ENCODE measurements around the gene COL8A1. TPM values are rescaled to one million over a fixed set of nuclear protein-coding genes. Genes with fewer than 3 reads are reported as not detected.

Gene COL8A1
- total RNA-seq, 1 donor from 2014 or later = 123 TPM

GRCh38 chr3:99753268-99753975 lies 115.0 kb downstream of the COL8A1 start:
- Histone ChIP-seq H3K4me3 (ENCODE audit: insufficient read depth, low read depth, low read length) (no peak overlapping the region), H3K9me3 (ENCODE audit: insufficient read depth, low read depth, low read length) (no peaks in the 10 kb centered on the region), H3K9ac (ENCODE audit: low read length) (peak overlapping the region; percentile 53), H4K20me1 (ENCODE audit: insufficient read depth, low read length) (no peaks in the 10 kb centered on the region), H3K4me2 (ENCODE audit: low read length) (peak overlapping the region; percentile 19), H3K4me1 (ENCODE audit: insufficient read depth, low read length) (peaks cover 22% of the 10 kb centered on the region), H3K36me3 (ENCODE audit: insufficient read depth, low read length) (peaks cover 2% of the 10 kb centered on the region), H3K27ac (ENCODE audit: low read depth, low read length) (peak overlapping the region; percentile 86), H3K79me2 (ENCODE audit: insufficient read depth, low read length) (peaks cover 4% of the 10 kb centered on the region), H2AFZ (ENCODE audit: low read depth, low read length) (no peak overlapping the region), H3K27me3 (ENCODE audit: insufficient read depth, low read length) (no peaks in the 10 kb centered on the region)
- H3K36me3 Mint-ChIP-seq (ENCODE audit: low read depth, unreplicated experiment) = peaks cover 3% of the 10 kb centered on the region
- no peaks in the 10 kb centered on the region for H3K27me3 Mint-ChIP-seq (ENCODE audit: low read depth, unreplicated experiment)
- no peak for TF ChIP-seq EZH2 (IDR thresholded peaks at IDR 0.05; ENCODE audit: insufficient read depth, low read length)
- TF ChIP-seq, protein P1, sequence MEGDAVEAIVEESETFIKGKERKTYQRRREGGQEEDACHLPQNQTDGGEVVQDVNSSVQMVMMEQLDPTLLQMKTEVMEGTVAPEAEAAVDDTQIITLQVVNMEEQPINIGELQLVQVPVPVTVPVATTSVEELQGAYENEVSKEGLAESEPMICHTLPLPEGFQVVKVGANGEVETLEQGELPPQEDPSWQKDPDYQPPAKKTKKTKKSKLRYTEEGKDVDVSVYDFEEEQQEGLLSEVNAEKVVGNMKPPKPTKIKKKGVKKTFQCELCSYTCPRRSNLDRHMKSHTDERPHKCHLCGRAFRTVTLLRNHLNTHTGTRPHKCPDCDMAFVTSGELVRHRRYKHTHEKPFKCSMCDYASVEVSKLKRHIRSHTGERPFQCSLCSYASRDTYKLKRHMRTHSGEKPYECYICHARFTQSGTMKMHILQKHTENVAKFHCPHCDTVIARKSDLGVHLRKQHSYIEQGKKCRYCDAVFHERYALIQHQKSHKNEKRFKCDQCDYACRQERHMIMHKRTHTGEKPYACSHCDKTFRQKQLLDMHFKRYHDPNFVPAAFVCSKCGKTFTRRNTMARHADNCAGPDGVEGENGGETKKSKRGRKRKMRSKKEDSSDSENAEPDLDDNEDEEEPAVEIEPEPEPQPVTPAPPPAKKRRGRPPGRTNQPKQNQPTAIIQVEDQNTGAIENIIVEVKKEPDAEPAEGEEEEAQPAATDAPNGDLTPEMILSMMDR (IDR thresholded peaks at IDR 0.05; ENCODE audit: insufficient read depth, low read depth, low read length) = peak; percentile 86
- H3K9me3 Mint-ChIP-seq (ENCODE audit: unreplicated experiment) = no peaks in the 10 kb centered on the region
- H3K27ac Mint-ChIP-seq (ENCODE audit: unreplicated experiment) = no peak overlapping the region
- peaks cover 27% of the 10 kb centered on the region for H3K4me1 Mint-ChIP-seq (ENCODE audit: low read depth, unreplicated experiment)
- FAIRE-seq = peak; percentile 98
- peak; percentile 74 for DNase-seq (ENCODE audit: low read depth)
- H3K4me3 Mint-ChIP-seq (ENCODE audit: unreplicated experiment) = no peak overlapping the region

DNA sequence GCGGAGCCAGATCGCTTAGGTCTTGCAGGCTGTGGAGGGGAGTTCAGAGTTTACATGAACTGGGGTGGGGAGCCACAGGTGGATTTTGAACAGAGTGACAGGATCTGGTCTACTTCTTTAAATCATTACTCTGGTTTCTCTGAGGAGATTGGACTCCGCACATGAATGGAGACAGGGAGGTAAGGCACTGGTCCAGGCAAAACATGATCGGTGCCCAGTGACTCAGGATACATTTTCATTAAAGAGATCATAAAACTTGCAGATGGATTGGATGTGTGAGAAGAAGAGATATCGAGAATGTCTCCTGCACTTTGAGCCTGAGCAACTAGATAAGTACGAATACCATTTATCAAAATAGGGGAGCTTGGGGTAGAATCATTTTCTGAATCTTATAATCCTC lies 117.4 kb downstream of the COL8A1 start:
- Mint-ChIP-seq H3K36me3 (ENCODE audit: low read depth, unreplicated experiment) (peaks cover 3% of the 10 kb centered on the region), H3K4me1 (ENCODE audit: low read depth, unreplicated experiment) (peaks cover 39% of the 10 kb centered on the region), H3K27me3 (ENCODE audit: low read depth, unreplicated experiment) (no peaks in the 10 kb centered on the region), H3K9me3 (ENCODE audit: unreplicated experiment) (no peaks in the 10 kb centered on the region), H3K4me3 (ENCODE audit: unreplicated experiment) (no peak overlapping the region), H3K27ac (ENCODE audit: unreplicated experiment) (no peak overlapping the region)
- TF ChIP-seq, protein P1 (IDR thresholded peaks at IDR 0.05; ENCODE audit: insufficient read depth, low read depth, low read length) = no peak
- TF ChIP-seq EZH2 (IDR thresholded peaks at IDR 0.05; ENCODE audit: insufficient read depth, low read length) = no peak
- peaks cover 4% of the 10 kb centered on the region for H3K79me2 ChIP-seq (ENCODE audit: insufficient read depth, low read length)
- H2AFZ ChIP-seq (ENCODE audit: low read depth, low read length) = no peak overlapping the region
- peaks cover 2% of the 10 kb centered on the region for H3K36me3 ChIP-seq (ENCODE audit: insufficient read depth, low read length)
- no peak overlapping the region for H3K4me3 ChIP-seq (ENCODE audit: insufficient read depth, low read depth, low read length)
- H3K9ac ChIP-seq (ENCODE audit: low read length) = no peak overlapping the region
- no peak overlapping the region for H3K27ac ChIP-seq (ENCODE audit: low read depth, low read length)
- no peak for DNase-seq (ENCODE audit: low read depth)
- H3K27me3 ChIP-seq (ENCODE audit: insufficient read depth, low read length) = no peaks in the 10 kb centered on the region
- H3K9me3 ChIP-seq (ENCODE audit: insufficient read depth, low read depth, low read length) = no peaks in the 10 kb centered on the region
- H4K20me1 ChIP-seq (ENCODE audit: insufficient read depth, low read length) = no peaks in the 10 kb centered on the region
- no peak for FAIRE-seq
- H3K4me2 ChIP-seq (ENCODE audit: low read length) = no peak overlapping the region
- H3K4me1 ChIP-seq (ENCODE audit: insufficient read depth, low read length) = peaks cover 22% of the 10 kb centered on the region

DNA sequence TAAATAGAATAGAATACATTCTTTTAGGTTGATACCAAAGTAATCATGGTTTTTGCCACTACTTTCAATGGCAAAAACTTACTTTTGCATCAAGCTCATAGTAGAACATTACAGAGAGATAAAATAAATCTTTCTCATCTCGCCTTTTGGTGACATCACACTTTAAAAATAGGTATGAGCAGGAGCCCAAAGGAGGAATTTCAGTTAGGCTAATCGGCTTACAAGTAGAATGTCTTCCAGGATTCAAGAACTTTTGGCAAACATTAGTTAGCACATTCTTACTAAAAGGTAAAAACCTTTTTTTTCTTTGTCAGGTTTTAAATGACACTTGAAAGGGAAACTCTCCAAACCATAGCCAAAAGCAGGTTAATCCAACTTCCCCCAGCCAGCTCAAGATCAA lies 119.6 kb downstream of the COL8A1 start:
- no peak for TF ChIP-seq EZH2 (IDR thresholded peaks at IDR 0.05; ENCODE audit: insufficient read depth, low read length)
- TF ChIP-seq, protein P1 (IDR thresholded peaks at IDR 0.05; ENCODE audit: insufficient read depth, low read depth, low read length) = no peak

More for the DNA sequence above, 119.6 kb downstream of the COL8A1 start:
- Histone ChIP-seq H3K27me3 (ENCODE audit: insufficient read depth, low read length) (no peaks in the 10 kb centered on the region), H3K79me2 (ENCODE audit: insufficient read depth, low read length) (no peaks in the 10 kb centered on the region), H3K9me3 (ENCODE audit: insufficient read depth, low read depth, low read length) (no peaks in the 10 kb centered on the region), H3K4me1 (ENCODE audit: insufficient read depth, low read length) (peaks cover 7% of the 10 kb centered on the region), H3K36me3 (ENCODE audit: insufficient read depth, low read length) (peaks cover 2% of the 10 kb centered on the region), H3K4me2 (ENCODE audit: low read length) (no peak overlapping the region), H3K9ac (ENCODE audit: low read length) (no peak overlapping the region), H2AFZ (ENCODE audit: low read depth, low read length) (no peak overlapping the region), H4K20me1 (ENCODE audit: insufficient read depth, low read length) (no peaks in the 10 kb centered on the region), H3K27ac (ENCODE audit: low read depth, low read length) (no peak overlapping the region), H3K4me3 (ENCODE audit: insufficient read depth, low read depth, low read length) (no peak overlapping the region)
- peaks cover 3% of the 10 kb centered on the region for H3K36me3 Mint-ChIP-seq (ENCODE audit: low read depth, unreplicated experiment)
- no peaks in the 10 kb centered on the region for H3K27me3 Mint-ChIP-seq (ENCODE audit: low read depth, unreplicated experiment)
- H3K9me3 Mint-ChIP-seq (ENCODE audit: unreplicated experiment) = no peaks in the 10 kb centered on the region
- H3K4me1 Mint-ChIP-seq (ENCODE audit: low read depth, unreplicated experiment) = peaks cover 38% of the 10 kb centered on the region
- no peak overlapping the region for H3K4me3 Mint-ChIP-seq (ENCODE audit: unreplicated experiment)
- FAIRE-seq (no peak), DNase-seq (ENCODE audit: low read depth) (no peak)
- no peak overlapping the region for H3K27ac Mint-ChIP-seq (ENCODE audit: unreplicated experiment)
